Smooth muscle cell (in vitro differentiated cells): ENCODE measurements around the gene TPSD1. TPM values are rescaled to one million over a fixed set of nuclear protein-coding genes. Genes with fewer than 3 reads are reported as not detected.

Experiments
- DNase-seq: peaks from one replicate; lab custom pipeline; 2025; ENCODE audit not compliant: unreplicated experiment; lab: John Stamatoyannopoulos, UW
- H2AFZ ChIP-seq: fragments of 200-600 bp; sonication (generic); 2 replicates; pipeline ENCODE4 v1.6.0; 2016; ENCODE audit warnings: antibody characterized with exemption, low read depth, mild to moderate bottlenecking
- H3F3A ChIP-seq: fragments of 200-600 bp; sonication (generic); 2 replicates; pipeline ENCODE4 v1.6.0; 2017; ENCODE audit warnings: antibody characterized with exemption, low read depth
- H3K27ac ChIP-seq: fragments of 200-600 bp; sonication (generic); 2 replicates; pipeline ENCODE4 v1.5.1; 2016; ENCODE audit warnings: low read depth, mild to moderate bottlenecking
- H3K27me3 ChIP-seq: fragments of 200-600 bp; sonication (generic); 2 replicates; pipeline ENCODE4 v1.6.1; 2016; ENCODE audit warnings: low read depth, mild to moderate bottlenecking
- H3K36me3 ChIP-seq: fragments of 200-600 bp; sonication (generic); 2 replicates; pipeline ENCODE4 v1.5.1; 2016; ENCODE audit warnings: low read depth
- H3K4me1 ChIP-seq: fragments of 200-600 bp; sonication (generic); 2 replicates; pipeline ENCODE4 v1.5.1; 2016; ENCODE audit warnings: low read depth
- H3K4me2 ChIP-seq: fragments of 200-600 bp; sonication (generic); 2 replicates; pipeline ENCODE4 v1.6.0; 2016; ENCODE audit warnings: mild to moderate bottlenecking
- H3K4me3 ChIP-seq: fragments of 200-600 bp; sonication (generic); 2 replicates; pipeline ENCODE4 v1.5.1; 2016; ENCODE audit warnings: mild to moderate bottlenecking
- H3K79me2 ChIP-seq: fragments of 200-600 bp; sonication (generic); 2 replicates; pipeline ENCODE4 v1.6.0; 2016; ENCODE audit warnings: low read depth, mild to moderate bottlenecking
- H3K9ac ChIP-seq: fragments of 200-600 bp; sonication (generic); 2 replicates; pipeline ENCODE4 v1.6.0; 2016; ENCODE audit warnings: low read depth
- H3K9me3 ChIP-seq: fragments of 200-600 bp; sonication (generic); replicated peaks from 2 replicates; pipeline ENCODE4 v1.5.1; 2016; ENCODE audit warnings: low read depth
- H4K20me1 ChIP-seq: fragments of 200-600 bp; sonication (generic); 2 replicates; pipeline ENCODE4 v1.6.0; 2016; ENCODE audit warnings: low read depth
- WGBS: methylation state at CpG from one replicate; pipeline ENCODE4 v1.1.7; 2016; ENCODE audit warnings: low lambda C conversion rate; 5-methylcytosine and 5-hydroxymethylcytosine counted together
- polyA plus RNA-seq: library from polyadenylated mRNA; unstranded; fragments of >200 nt; fragmentation: Nextera tagmentation; extraction: Ambion mirVana; gene quantifications from 2 replicates; pipeline ENCODE4 v1.2.1, GENCODE V29; 2016
- total RNA-seq: library from RNA; depleted of rRNA; stranded (reverse); fragments of >200 nt; gene quantifications from 2 replicates; pipeline ENCODE4 v1.2.3, GENCODE V29; 2014
- TF ChIP-seq, protein P1 (sequence below): fragments of 200-600 bp; sonication (generic); IDR thresholded peaks from 2 replicates; pipeline ENCODE4 v1.5.1; 2017; ENCODE audit warnings: borderline replicate concordance, mild to moderate bottlenecking, antibody characterized with exemption; ENCODE audit not compliant: insufficient read depth, poor library complexity, severe bottlenecking

TPSD1 gene
- total and polyA plus RNA-seq, 2 experiments from 2014 or later = not detected

DNA sequence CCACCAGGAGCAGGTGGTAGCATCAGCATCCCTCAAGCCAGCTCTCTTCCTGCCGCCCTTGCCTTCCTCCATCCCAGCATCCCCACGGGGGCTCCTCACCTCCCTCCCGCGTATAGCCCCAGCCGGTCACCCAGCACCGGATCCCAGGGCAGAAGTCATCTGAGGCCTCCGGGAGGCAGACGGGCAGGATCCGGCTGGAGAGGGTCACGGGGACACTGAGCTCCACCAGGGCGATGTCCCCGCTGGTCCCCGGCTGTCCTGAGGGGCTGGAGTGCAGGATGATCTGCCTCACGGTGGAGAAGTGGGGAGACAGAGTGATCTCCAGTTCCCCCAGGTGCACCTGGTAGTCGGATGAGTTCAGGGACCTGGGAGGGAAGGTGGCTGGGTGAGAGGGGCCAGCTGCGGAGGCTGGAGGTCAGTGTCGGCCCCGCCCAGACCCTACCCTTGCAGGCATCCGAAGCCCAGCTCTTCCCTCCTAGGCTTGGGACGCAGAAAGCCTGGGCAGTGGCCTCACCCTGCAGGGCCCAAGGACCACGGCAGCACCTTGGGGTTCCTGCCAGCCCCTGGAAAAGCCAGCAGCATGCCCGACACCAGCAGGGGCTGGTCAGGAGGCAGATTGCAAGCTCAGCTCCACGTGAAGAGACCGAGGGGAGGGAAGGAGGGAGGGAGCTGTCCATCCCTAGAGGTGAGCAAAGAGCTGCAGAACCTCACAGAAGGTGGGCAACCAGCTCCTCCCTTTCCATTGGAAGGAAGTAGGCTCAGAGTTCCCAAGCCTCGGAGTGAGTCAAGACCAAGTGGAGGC is 33.1 kb upstream of the TPSD1 start:
- Histone ChIP-seq H3K27ac (no peak overlapping the region), H3K36me3 (no peaks in the 10 kb centered on the region), H4K20me1 (no peaks in the 10 kb centered on the region), H3K4me1 (no peaks in the 10 kb centered on the region), H3K4me2 (no peak overlapping the region), H3K9me3 (no peaks in the 10 kb centered on the region), H3K4me3 (no peak overlapping the region), H2AFZ (no peak overlapping the region), H3K79me2 (no peaks in the 10 kb centered on the region), H3K27me3 (no peaks in the 10 kb centered on the region), H3K9ac (no peak overlapping the region), H3F3A (no peaks in the 10 kb centered on the region)
- 89% methylated on average over 25 of the region's 25 CpGs for WGBS
- DNase-seq = no peak
- TF ChIP-seq, protein P1, sequence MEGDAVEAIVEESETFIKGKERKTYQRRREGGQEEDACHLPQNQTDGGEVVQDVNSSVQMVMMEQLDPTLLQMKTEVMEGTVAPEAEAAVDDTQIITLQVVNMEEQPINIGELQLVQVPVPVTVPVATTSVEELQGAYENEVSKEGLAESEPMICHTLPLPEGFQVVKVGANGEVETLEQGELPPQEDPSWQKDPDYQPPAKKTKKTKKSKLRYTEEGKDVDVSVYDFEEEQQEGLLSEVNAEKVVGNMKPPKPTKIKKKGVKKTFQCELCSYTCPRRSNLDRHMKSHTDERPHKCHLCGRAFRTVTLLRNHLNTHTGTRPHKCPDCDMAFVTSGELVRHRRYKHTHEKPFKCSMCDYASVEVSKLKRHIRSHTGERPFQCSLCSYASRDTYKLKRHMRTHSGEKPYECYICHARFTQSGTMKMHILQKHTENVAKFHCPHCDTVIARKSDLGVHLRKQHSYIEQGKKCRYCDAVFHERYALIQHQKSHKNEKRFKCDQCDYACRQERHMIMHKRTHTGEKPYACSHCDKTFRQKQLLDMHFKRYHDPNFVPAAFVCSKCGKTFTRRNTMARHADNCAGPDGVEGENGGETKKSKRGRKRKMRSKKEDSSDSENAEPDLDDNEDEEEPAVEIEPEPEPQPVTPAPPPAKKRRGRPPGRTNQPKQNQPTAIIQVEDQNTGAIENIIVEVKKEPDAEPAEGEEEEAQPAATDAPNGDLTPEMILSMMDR = no peak

DNA sequence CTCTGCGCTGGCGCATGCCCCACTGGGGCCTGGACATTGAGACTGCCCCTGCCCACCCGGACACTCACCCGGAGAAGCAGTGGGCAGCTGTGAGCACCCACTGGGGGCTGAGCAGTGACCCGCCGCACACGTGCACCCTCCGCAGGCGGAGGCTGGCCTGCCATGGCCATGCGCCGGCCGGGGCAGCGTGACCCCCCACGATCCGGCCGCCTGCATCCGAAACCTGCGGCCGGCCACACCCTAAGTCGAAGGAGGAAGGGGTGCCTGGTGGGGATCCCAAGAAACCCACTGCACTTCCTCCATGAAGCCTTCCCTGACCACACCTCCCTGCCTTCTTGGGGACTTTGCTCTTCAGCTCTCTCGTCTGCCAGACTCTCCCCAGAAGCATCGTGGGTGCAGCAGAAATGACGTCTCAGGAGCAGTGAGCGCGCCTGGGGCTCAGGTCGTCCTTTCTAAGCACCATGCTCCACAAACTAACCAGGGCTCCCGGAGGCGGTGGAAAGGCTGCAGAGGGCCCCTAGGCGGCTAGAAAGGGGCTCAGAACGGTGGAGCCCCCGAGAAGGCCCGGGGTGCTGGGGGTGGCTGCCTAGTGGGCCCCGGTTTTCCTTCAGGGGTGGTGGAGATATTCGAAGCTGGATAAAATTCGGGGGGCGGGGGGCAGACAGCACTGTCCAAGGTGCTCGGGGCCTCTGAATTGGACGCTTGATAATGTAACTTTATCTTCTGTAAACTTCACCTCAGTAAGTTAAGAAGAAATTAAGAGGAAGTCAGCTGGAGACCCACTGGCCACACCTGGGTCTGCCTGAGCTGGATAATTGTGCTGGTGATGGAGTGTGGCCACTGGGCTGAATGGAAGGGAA is 32.3 kb upstream of the TPSD1 start:
- Histone ChIP-seq H3K27me3 (no peaks in the 10 kb centered on the region), H3F3A (no peaks in the 10 kb centered on the region)
- WGBS = 92% methylated on average over 37 of the region's 38 CpGs

DNA sequence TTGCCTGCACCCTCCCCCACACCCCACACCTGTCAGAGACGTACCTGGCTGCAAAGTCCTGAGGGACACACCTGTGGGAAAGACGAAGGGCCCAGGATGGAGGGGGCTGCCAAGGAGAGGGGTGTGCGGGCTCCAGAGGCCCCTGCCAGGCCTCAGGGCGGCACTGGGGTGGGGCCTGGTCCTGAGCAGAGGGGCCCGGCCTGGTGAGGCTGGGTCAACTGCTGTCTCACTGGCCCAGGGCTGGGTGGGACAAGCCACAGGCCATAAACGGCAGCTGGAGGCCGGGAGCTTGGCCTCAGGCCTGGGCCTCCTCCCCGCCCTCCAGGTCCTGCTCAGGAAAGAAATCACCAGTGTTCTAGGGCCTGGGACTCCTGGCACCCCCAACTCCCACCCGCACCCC is 31.3 kb upstream of the TPSD1 start:
- Histone ChIP-seq H4K20me1 (no peaks in the 10 kb centered on the region), H3K36me3 (no peaks in the 10 kb centered on the region), H3K79me2 (no peaks in the 10 kb centered on the region), H3K9me3 (no peaks in the 10 kb centered on the region), H3F3A (no peaks in the 10 kb centered on the region), H3K27me3 (no peaks in the 10 kb centered on the region), H3K4me2 (no peak overlapping the region), H3K9ac (no peak overlapping the region), H2AFZ (no peak overlapping the region), H3K4me3 (no peak overlapping the region), H3K27ac (no peak overlapping the region), H3K4me1 (no peaks in the 10 kb centered on the region)
- TF ChIP-seq, protein P1 = no peak
- no peak for DNase-seq
- WGBS = 91% methylated on average over 9 of the region's 9 CpGs

More for the DNA sequence above, 32.3 kb upstream of the TPSD1 start:
- Histone ChIP-seq H3K4me2 (no peak overlapping the region), H3K27ac (no peak overlapping the region), H3K36me3 (no peaks in the 10 kb centered on the region), H3K4me3 (no peak overlapping the region), H3K9me3 (no peaks in the 10 kb centered on the region), H2AFZ (no peak overlapping the region), H3K79me2 (no peaks in the 10 kb centered on the region), H3K9ac (no peak overlapping the region), H3K4me1 (no peaks in the 10 kb centered on the region), H4K20me1 (no peaks in the 10 kb centered on the region)
- TF ChIP-seq, protein P1 = no peak
- no peak for DNase-seq
